ENCODE measurements around the gene MOV10. TPM values are rescaled to one million over a fixed set of nuclear protein-coding genes. Genes with fewer than 3 reads are reported as not detected.
"Not testable (repeated sequence)": the region's sequence is repeated elsewhere in the genome, so short reads cannot be mapped to it uniquely, and the experiment has no call there.

Gene MOV10
- polyA plus RNA-seq, 2 donors: 43.2 to 67.6 TPM

- Histone ChIP-seq H3K27ac (ENCODE audit: low read depth in 2 of 2, low read length in 1 of 2) (peak overlapping the region in 1 of 2 donors; percentile 44), H3K27me3 (ENCODE audit: control insufficient read depth in 1 of 2, insufficient read depth in 2 of 2, low read length in 2 of 2) (no peaks in the 10 kb centered on the region), H3K4me3 (ENCODE audit: low read depth in 1 of 2, low read length in 2 of 2) (peak overlapping the region in 1 of 2 donors; percentile 53), H3K4me1 (ENCODE audit: control insufficient read depth in 2 of 2, insufficient read depth in 2 of 2, low read length in 1 of 2) (no peaks in the 10 kb centered on the region), H3K36me3 (ENCODE audit: control insufficient read depth in 2 of 2, insufficient read depth in 2 of 2, low read length in 1 of 2) (no peaks in the 10 kb centered on the region), H3K9me3 (ENCODE audit: control insufficient read depth in 2 of 2, insufficient read depth in 1 of 2, low read depth in 1 of 2, low read length in 1 of 2) (no peaks in the 10 kb centered on the region)
- WGBS, 2 donors: 17% methylated on average over 13 of the region's 13 CpGs
These were observed 41.8 kb downstream of the MOV10 start for GRCh38 chr1:112716133-112716720.

GRCh38 chr1:112717263-112717873, 42.9 kb downstream of the MOV10 start:
- H3K4me3 ChIP-seq (ENCODE audit: low read depth in 1 of 2, low read length in 2 of 2): no peak overlapping the region
- 83% methylated on average over 2 of the region's 2 CpGs for WGBS, 2 donors
- H3K9me3 ChIP-seq (ENCODE audit: control insufficient read depth in 2 of 2, insufficient read depth in 1 of 2, low read depth in 1 of 2, low read length in 1 of 2): no peaks in the 10 kb centered on the region
- H3K36me3 ChIP-seq (ENCODE audit: control insufficient read depth in 2 of 2, insufficient read depth in 2 of 2, low read length in 1 of 2): no peaks in the 10 kb centered on the region
- no peak overlapping the region for H3K27ac ChIP-seq (ENCODE audit: low read depth in 2 of 2, low read length in 1 of 2)
- no peaks in the 10 kb centered on the region for H3K4me1 ChIP-seq (ENCODE audit: control insufficient read depth in 2 of 2, insufficient read depth in 2 of 2, low read length in 1 of 2)
- no peaks in the 10 kb centered on the region for H3K27me3 ChIP-seq (ENCODE audit: control insufficient read depth in 1 of 2, insufficient read depth in 2 of 2, low read length in 2 of 2)

GRCh38 chr1:112718691-112719418, 44.4 kb downstream of the MOV10 start:
- Histone ChIP-seq H3K4me3 (ENCODE audit: low read depth in 1 of 2, low read length in 2 of 2) (peak overlapping the region; percentile 3 to 7), H3K27me3 (ENCODE audit: control insufficient read depth in 1 of 2, insufficient read depth in 2 of 2, low read length in 2 of 2) (no peaks in the 10 kb centered on the region)

GRCh38 chr1:112719706-112720105, 45.2 kb downstream of the MOV10 start:
- Histone ChIP-seq H3K4me1 (ENCODE audit: control insufficient read depth in 2 of 2, insufficient read depth in 2 of 2, low read length in 1 of 2) (no peaks in the 10 kb centered on the region), H3K4me3 (ENCODE audit: low read depth in 1 of 2, low read length in 2 of 2) (no peak overlapping the region), H3K27me3 (ENCODE audit: control insufficient read depth in 1 of 2, insufficient read depth in 2 of 2, low read length in 2 of 2) (no peaks in the 10 kb centered on the region), H3K27ac (ENCODE audit: low read depth in 2 of 2, low read length in 1 of 2) (no peak overlapping the region), H3K9me3 (ENCODE audit: control insufficient read depth in 2 of 2, insufficient read depth in 1 of 2, low read depth in 1 of 2, low read length in 1 of 2) (no peaks in the 10 kb centered on the region), H3K36me3 (ENCODE audit: control insufficient read depth in 2 of 2, insufficient read depth in 2 of 2, low read length in 1 of 2) (no peaks in the 10 kb centered on the region)
- 92 to 100% methylated on average over 2 of the region's 2 CpGs for WGBS, 2 donors

More at GRCh38 chr1:112718691-112719418, 44.4 kb downstream of the MOV10 start:
- Histone ChIP-seq H3K27ac (ENCODE audit: low read depth in 2 of 2, low read length in 1 of 2) (no peak overlapping the region), H3K9me3 (ENCODE audit: control insufficient read depth in 2 of 2, insufficient read depth in 1 of 2, low read depth in 1 of 2, low read length in 1 of 2) (no peaks in the 10 kb centered on the region), H3K4me1 (ENCODE audit: control insufficient read depth in 2 of 2, insufficient read depth in 2 of 2, low read length in 1 of 2) (no peaks in the 10 kb centered on the region), H3K36me3 (ENCODE audit: control insufficient read depth in 2 of 2, insufficient read depth in 2 of 2, low read length in 1 of 2) (no peaks in the 10 kb centered on the region)
- 13 to 22% methylated on average over 31 to 44 of the region's 44 CpGs for WGBS, 2 donors

- Histone ChIP-seq H3K36me3 (ENCODE audit: control insufficient read depth in 2 of 2, insufficient read depth in 2 of 2, low read length in 1 of 2) (no peaks in the 10 kb centered on the region), H3K9me3 (ENCODE audit: control insufficient read depth in 2 of 2, insufficient read depth in 1 of 2, low read depth in 1 of 2, low read length in 1 of 2) (no peaks in the 10 kb centered on the region), H3K4me3 (ENCODE audit: low read depth in 1 of 2, low read length in 2 of 2) (no peak overlapping the region), H3K27me3 (ENCODE audit: control insufficient read depth in 1 of 2, insufficient read depth in 2 of 2, low read length in 2 of 2) (no peaks in the 10 kb centered on the region), H3K4me1 (ENCODE audit: control insufficient read depth in 2 of 2, insufficient read depth in 2 of 2, low read length in 1 of 2) (no peaks in the 10 kb centered on the region), H3K27ac (ENCODE audit: low read depth in 2 of 2, low read length in 1 of 2) (no peak overlapping the region)
- WGBS, 2 donors: 69 to 75% methylated on average over 3 of the region's 3 CpGs
These were observed 46.3 kb downstream of the MOV10 start for GRCh38 chr1:112720800-112721199.

GRCh38 chr1:112721294-112721693, 46.8 kb downstream of the MOV10 start:
- not testable (repeated sequence) for H3K4me1 ChIP-seq (ENCODE audit: control insufficient read depth in 2 of 2, insufficient read depth in 2 of 2, low read length in 1 of 2); H3K4me3 ChIP-seq (ENCODE audit: low read depth in 1 of 2, low read length in 2 of 2); H3K36me3 ChIP-seq (ENCODE audit: control insufficient read depth in 2 of 2, insufficient read depth in 2 of 2, low read length in 1 of 2); H3K27ac ChIP-seq (ENCODE audit: low read depth in 2 of 2, low read length in 1 of 2); H3K27me3 ChIP-seq (ENCODE audit: control insufficient read depth in 1 of 2, insufficient read depth in 2 of 2, low read length in 2 of 2); H3K9me3 ChIP-seq (ENCODE audit: control insufficient read depth in 2 of 2, insufficient read depth in 1 of 2, low read depth in 1 of 2, low read length in 1 of 2)
- 85 to 95% methylated on average over 2 of the region's 2 CpGs for WGBS, 2 donors

- no peaks in the 10 kb centered on the region for H3K9me3 ChIP-seq (ENCODE audit: control insufficient read depth in 2 of 2, insufficient read depth in 1 of 2, low read depth in 1 of 2, low read length in 1 of 2)
- peaks cover 0 to 1% of the 10 kb centered on the region in 2 donors for H3K4me1 ChIP-seq (ENCODE audit: control insufficient read depth in 2 of 2, insufficient read depth in 2 of 2, low read length in 1 of 2)
- no peaks in the 10 kb centered on the region for H3K27me3 ChIP-seq (ENCODE audit: control insufficient read depth in 1 of 2, insufficient read depth in 2 of 2, low read length in 2 of 2)
- no peaks in the 10 kb centered on the region for H3K36me3 ChIP-seq (ENCODE audit: control insufficient read depth in 2 of 2, insufficient read depth in 2 of 2, low read length in 1 of 2)
- no peak overlapping the region for H3K27ac ChIP-seq (ENCODE audit: low read depth in 2 of 2, low read length in 1 of 2)
- WGBS, 2 donors: 43 to 50% methylated on average over 10 of the region's 10 CpGs
- H3K4me3 ChIP-seq (ENCODE audit: low read depth in 1 of 2, low read length in 2 of 2): no peak overlapping the region
These were observed 47.6 kb downstream of the MOV10 start for GRCh38 chr1:112721966-112722524.

- H3K27me3 ChIP-seq (ENCODE audit: control insufficient read depth in 1 of 2, insufficient read depth in 2 of 2, low read length in 2 of 2): no peaks in the 10 kb centered on the region
- 16 to 26% methylated on average over 28 to 35 of the region's 35 CpGs for WGBS, 2 donors
These were observed 48.4 kb downstream of the MOV10 start for GRCh38 chr1:112722601-112723510.

GRCh38 chr1:112723511-112723839, 49.0 kb downstream of the MOV10 start:
- no peaks in the 10 kb centered on the region for H3K27me3 ChIP-seq (ENCODE audit: control insufficient read depth in 1 of 2, insufficient read depth in 2 of 2, low read length in 2 of 2)
- H3K9me3 ChIP-seq (ENCODE audit: control insufficient read depth in 2 of 2, insufficient read depth in 1 of 2, low read depth in 1 of 2, low read length in 1 of 2): no peaks in the 10 kb centered on the region
- H3K4me1 ChIP-seq (ENCODE audit: control insufficient read depth in 2 of 2, insufficient read depth in 2 of 2, low read length in 1 of 2): peaks cover 0 to 1% of the 10 kb centered on the region in 2 donors
- H3K4me3 ChIP-seq (ENCODE audit: low read depth in 1 of 2, low read length in 2 of 2): no peak overlapping the region
- WGBS, 2 donors: 82 to 83% methylated on average over 8 of the region's 8 CpGs
- H3K36me3 ChIP-seq (ENCODE audit: control insufficient read depth in 2 of 2, insufficient read depth in 2 of 2, low read length in 1 of 2): no peaks in the 10 kb centered on the region
- no peak overlapping the region for H3K27ac ChIP-seq (ENCODE audit: low read depth in 2 of 2, low read length in 1 of 2)

More at GRCh38 chr1:112722601-112723510, 48.4 kb downstream of the MOV10 start:
- H3K4me1 ChIP-seq (ENCODE audit: control insufficient read depth in 2 of 2, insufficient read depth in 2 of 2, low read length in 1 of 2): peaks cover 0 to 1% of the 10 kb centered on the region in 2 donors
- H3K9me3 ChIP-seq (ENCODE audit: control insufficient read depth in 2 of 2, insufficient read depth in 1 of 2, low read depth in 1 of 2, low read length in 1 of 2): no peaks in the 10 kb centered on the region
- no peak overlapping the region for H3K4me3 ChIP-seq (ENCODE audit: low read depth in 1 of 2, low read length in 2 of 2)
- no peak overlapping the region for H3K27ac ChIP-seq (ENCODE audit: low read depth in 2 of 2, low read length in 1 of 2)
- H3K36me3 ChIP-seq (ENCODE audit: control insufficient read depth in 2 of 2, insufficient read depth in 2 of 2, low read length in 1 of 2): no peaks in the 10 kb centered on the region

Measured in esophagus (tissue), 2 donors.